ENCODE results near the gene MOCS3.

The MOCS3 gene

GRCh38 chr20:50980851-50981713 is 22.5 kb downstream of the MOCS3 start:
- peak; percentile 29 to 64 for DNase-seq (ENCODE audit: low read depth in 1 of 2, low spot score in 1 of 2)

- no peak for DNase-seq (ENCODE audit: low read depth in 1 of 2, low spot score in 1 of 2)
Observed at GRCh38 chr20:50981714-50982048, 23.1 kb downstream of the MOCS3 start.

DNA sequence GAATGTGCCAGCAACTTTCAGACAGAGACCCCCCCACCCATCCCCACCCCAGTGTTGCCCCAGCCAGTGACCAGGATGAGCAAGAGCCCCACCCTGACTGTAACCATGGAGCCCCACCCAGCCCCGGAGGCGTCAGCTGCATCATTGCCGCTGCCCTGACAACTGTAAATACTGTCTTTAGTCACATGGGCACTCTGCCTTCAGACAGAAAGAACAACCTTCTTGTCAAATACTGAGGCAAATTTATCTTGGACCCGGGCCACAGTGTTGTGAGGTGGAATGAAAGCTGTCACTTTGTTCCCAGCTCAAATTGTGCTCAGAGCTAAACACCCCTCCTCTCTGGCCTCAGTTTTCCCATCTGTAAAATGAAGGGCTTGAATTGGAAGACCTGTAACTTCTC is 23.7 kb downstream of the MOCS3 start:
- no peak for DNase-seq (ENCODE audit: low read depth in 1 of 2, low spot score in 1 of 2)

DNA sequence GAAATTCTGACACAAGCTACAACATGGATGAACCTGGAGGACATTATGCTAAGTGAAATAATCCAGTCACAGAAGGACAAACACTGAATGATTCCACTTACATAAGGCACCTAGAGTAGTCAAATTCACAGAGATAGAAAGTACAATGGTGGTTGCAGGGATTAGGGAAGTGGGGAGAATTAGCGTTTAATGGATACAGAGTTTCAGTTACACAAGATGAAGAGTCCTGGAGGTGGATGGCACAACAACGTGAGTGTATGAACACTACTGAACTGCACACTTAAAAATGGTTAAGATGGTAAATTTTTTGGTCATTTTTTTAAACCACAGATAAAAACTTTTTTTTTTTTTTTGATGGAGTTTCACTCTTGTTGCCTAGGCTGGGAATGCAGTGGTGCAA is 24.7 kb downstream of the MOCS3 start:
- no peak for DNase-seq (ENCODE audit: low read depth in 1 of 2, low spot score in 1 of 2)

- peak; percentile 28 to 69 for DNase-seq (ENCODE audit: low read depth in 1 of 2, low spot score in 1 of 2)
Observed at GRCh38 chr20:50987493-50988210, 29.0 kb downstream of the MOCS3 start.

DNA sequence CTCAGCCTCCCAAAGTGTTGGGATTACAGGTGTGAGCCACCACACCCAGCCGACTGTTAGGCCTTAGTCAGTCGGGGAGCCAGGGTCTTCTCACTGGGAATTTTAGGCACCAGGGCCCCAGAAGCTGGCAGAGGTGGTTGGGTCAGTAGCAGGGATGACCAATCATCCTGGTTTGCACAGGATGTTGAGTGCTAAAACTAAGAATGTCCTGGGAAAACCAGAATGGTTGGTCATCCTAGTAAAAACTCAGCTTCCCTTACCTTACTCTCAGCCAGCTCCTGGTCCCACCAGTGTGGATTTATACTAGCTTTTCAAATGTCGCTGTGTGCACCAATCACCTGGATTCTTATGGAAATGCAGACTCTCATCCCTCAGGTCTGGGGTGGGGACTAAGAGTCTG is 32.5 kb downstream of the MOCS3 start:
- no peak for DNase-seq (ENCODE audit: low read depth in 1 of 2, low spot score in 1 of 2)

DNA sequence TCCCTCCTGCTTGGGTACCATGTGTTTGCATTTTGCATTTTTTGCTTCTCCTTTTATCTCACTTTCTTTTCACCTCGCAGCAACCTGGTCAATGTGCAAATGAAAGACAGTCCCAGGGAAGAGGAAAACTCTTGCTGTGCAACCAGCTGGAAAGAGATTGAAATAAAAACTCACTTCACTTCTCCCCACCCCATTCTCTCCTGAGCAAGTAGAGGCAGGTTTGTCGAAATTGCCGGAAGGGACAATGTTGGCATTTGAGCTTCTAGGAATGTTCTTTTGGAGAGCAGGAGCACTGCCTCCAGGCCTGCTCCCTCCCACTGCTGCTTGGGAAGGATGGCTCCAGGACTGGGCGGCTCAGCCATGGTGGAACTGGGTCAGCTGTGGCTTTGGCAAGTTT is 33.7 kb downstream of the MOCS3 start:
- no peak for DNase-seq (ENCODE audit: low read depth in 1 of 2, low spot score in 1 of 2)

DNA sequence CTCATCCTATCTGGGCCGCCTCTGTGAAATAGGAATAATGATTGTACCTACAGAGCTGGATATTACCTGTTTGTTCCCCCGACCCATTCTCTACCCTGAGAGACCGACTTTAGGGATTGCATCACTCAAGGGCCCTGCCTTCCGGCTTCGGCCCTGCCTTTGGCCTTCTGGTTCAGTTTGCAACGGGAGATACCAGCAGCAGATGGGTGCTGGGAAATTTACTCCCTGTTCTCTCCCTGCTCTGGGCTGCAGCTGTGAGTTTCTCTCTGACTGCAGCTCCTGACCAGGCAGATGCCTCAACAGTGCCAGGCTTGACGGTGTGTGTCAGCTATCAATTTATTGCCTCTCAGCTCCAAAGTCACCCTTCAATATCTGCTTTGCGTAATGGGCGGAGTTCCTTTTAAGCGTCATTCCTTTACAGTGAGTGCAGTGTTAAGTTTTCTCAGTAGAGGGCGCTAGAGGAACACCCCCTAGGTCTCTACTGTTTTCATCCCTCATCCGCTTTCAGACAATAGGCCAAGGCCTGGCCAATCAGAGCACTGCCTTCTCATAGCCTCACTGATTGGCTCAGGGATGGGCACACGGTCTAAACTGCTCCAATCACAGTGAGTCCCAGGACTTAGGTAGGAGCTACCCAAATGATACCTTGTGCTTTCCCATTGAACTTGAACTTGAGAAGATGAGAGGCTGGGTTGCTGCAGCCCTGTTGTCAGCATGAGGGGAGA is 34.3 kb downstream of the MOCS3 start:
- peak in 1 of 2 donors; percentile 43 for DNase-seq (ENCODE audit: low read depth in 1 of 2, low spot score in 1 of 2)

DNA sequence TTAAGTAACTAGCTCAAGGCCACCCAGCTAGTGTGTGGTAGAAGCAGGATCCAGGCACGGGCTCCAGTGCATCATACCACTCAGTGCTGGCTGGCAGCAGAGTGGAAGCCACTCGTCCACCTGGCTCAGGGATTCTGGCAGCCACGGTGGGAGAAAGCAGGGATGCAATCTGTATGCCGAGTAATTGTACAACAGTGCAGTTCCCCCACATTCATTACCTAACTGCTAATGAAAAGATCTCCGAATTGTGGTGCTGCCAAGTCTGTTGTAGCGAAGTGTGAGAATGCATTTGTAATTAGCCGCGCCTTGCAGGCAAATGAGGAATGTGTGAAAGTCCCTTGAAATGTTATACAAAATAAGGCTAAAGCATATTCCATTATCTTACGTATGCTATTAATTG is 35.3 kb downstream of the MOCS3 start:
- no peak for DNase-seq (ENCODE audit: low read depth in 1 of 2, low spot score in 1 of 2)

- DNase-seq (ENCODE audit: low read depth in 1 of 2, low spot score in 1 of 2), result no peak
Observed at GRCh38 chr20:50995506-50995905, 36.9 kb downstream of the MOCS3 start.

DNA sequence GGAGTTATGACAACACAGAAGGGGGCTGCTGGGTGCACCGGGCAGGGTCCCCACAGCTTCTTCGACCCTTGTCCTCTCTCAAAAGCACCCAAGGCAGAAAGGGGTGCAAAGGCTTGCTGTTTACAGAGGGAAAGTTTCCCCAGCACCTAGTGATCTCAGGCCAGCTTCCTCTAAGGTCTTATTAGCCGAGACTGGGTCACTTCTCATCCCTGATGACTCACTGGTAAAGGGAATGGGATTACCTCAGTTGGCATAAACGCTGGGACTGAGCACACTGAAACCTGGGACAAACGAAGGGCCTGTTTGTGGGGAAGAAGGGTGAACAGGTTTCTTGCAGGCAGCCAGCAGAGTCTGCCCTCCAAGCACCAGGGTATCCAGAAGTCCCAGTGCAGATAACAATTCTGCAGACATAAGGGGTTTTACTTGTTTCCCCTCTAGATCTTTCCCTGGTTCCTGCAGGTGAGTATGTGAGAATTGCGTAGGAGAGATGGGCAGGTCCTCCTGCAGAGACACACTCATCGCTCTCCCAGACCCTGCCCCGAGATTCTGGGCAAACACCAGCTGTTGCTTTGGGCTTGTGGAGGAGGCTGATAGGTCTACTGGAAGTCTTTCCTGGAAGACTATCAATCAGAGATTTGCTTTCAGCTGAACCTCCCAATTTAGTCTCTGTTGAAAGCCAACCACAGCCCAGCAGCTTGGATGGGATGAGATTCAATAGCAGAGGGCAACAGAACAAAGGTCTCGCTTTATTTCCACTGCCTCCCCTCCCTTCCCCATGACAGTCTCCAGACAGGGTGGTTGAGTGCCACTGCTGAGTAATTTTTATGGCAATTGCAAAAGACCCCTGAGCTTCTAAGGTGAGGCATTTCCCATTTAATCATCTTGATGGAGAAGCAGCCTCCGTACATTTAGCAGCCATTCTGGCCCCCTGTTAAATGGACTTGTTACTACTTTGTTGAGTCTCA is 38.6 kb downstream of the MOCS3 start:
- no peak for DNase-seq (ENCODE audit: low read depth in 1 of 2, low spot score in 1 of 2)

DNA sequence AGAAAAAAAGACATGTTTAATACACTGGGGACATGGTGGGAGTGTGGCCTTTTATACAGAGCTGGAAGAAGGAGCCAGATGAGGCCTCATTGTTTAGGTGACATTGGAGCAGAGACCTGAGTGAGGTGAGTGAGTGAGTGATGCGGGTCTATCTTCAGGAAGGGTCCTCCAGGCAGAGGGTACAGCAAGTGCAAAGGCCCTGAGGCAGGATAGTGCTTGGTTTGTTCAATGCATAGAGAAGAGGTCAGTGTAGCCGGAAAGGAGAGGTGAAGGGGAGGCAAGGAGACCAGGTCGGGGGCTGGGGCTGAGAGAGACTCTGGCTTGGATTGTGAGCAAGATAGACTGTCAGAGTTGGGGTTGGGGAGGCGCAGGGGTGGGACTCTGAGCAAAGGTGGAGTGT is 40.7 kb downstream of the MOCS3 start:
- no peak for DNase-seq (ENCODE audit: low read depth in 1 of 2, low spot score in 1 of 2)

DNA sequence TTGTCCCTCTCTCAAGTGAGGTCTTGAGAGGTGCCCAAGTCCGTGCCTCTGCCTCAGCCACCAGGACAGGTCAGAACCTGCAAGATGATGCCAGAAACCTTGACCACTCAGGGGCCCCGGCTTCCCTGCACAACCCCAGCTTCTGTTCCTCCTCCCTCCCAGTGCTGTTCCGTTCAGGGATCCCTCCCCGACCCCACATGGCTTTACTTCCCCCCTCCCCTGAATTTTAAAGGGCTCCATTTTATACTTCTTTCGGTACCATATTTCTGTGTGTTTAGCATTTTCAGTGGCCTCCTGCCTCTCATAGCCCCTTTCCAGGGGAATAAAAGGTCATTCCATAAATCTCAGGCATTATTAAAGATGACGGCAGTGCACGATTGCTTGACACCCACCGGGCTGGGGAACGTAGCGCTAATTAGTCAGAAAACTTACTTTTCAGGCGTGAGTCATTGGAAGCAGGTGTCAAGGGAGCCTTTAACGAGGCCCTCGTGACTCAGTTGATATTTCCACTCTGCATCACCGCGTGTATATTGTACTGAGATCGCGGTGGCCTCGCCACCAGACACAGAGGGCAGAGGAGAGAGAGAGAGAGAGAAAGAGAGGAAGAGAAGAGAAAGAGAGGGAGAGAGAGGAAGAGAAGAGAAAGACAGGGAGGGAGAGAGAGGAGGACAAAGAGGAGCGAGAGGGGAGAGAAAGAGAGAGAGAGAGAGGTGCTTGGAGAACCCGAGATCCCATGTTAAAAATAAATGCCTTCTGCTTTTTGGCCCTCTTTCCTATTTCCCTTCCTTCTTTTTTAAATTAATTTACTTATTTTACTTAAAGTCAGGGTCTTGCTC is 43.0 kb downstream of the MOCS3 start:
- DNase-seq (ENCODE audit: low read depth in 1 of 2, low spot score in 1 of 2), result no peak

GRCh38 chr20:51002633-51003032 is 44.0 kb downstream of the MOCS3 start:
- no peak for DNase-seq (ENCODE audit: low read depth in 1 of 2, low spot score in 1 of 2)

DNA sequence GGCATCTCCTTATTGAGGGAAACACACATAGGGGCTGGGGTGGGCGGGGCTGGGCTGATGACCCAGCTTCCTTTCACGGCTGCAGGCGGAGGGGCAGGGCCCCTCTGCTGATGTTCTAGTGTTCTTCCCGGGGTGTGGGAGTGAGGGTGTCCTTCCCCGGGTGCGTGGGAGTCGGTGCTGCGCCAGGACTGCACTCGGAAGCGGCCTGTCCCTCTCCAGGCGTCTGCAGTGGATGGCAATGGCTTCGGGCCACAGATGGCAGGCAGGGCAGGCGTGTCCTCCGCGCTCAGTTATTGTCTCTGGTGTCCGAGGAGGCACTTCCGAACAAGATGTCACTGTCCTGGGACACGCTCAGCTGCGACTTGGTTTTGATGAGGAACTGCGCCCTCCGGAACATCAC is 45.1 kb downstream of the MOCS3 start:
- no peak for DNase-seq (ENCODE audit: low read depth in 1 of 2, low spot score in 1 of 2)

DNA sequence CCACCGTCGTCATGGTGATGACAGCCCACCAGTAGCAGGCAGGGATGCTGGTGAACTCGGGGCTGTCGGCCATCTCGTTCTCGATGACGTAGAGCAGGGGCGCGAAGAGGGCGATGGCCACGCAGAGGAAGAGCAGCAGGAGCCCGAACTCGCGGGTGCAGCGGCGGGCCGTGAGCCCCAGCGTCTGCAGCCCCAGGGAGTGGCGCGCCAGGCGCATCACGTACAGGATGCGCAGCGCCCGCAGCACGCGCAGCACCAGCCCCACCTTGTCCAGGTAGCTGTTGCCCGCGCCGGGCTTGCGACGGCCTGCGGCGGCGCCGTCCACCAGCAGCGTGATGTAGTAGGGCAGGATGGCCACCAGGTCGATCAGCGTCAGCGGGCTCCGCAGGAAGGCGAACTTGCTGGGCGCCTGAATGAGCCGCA is 45.7 kb downstream of the MOCS3 start:
- no peak for DNase-seq (ENCODE audit: low read depth in 1 of 2, low spot score in 1 of 2)

GRCh38 chr20:51004781-51005180 is 46.2 kb downstream of the MOCS3 start:
- no peak for DNase-seq (ENCODE audit: low read depth in 1 of 2, low spot score in 1 of 2)

- DNase-seq (ENCODE audit: low read depth in 1 of 2, low spot score in 1 of 2), result no peak
Observed at GRCh38 chr20:51005214-51005613, 46.6 kb downstream of the MOCS3 start.

- DNase-seq (ENCODE audit: low read depth in 1 of 2, low spot score in 1 of 2), result no peak
Observed at GRCh38 chr20:51008718-51009117, 50.1 kb downstream of the MOCS3 start.

Data from activated CD4-positive, alpha-beta T cell treated with anti-CD3 and anti-CD28 coated beads, Interleukin-2, amount 50 U/mL, for 24 hours (primary cell).